Epithelial cell of prostate (primary cell): ENCODE measurements around the gene MARK3.
"Not testable (repeated sequence)": the region's sequence is repeated elsewhere in the genome, so short reads cannot be mapped to it uniquely, and the experiment has no call there.

ENCODE experiments used
- DNase-seq: peaks from one replicate; pipeline ENCODE4 v3.0.0-alpha.2; 2011; ENCODE audit warnings: low read depth, low spot score
- H3K27ac ChIP-seq: fragments of 450-650 bp; 2 replicates; pipeline ENCODE4 v1.5.1; 2017; ENCODE audit warnings: mild to moderate bottlenecking

MARK3 gene

DNA sequence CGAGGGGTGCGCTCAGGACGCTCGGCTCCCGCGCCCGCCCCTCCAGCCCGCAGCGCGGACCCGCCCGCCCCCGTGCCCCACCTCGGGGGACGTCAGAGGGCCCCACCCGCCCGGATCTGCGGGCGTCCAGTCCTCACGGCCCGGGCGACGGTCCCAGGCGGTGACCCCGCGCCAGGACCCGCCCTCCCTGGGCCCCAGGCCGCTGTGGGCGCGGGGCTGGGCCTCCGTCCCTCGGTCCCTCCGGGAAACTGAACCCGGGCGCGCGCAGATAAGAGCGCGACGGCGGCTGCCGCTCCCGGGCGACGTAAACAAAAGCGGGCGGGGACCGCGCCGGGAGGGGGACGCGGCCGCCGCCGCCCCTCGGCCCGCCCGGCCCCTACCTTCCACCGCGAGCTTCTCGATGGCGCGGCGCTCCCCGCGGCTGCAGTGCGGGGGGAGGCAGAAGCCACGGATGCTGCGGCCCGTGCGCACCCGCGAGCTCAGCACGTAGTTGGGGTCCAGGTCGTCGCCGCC is 136.3 kb downstream of the MARK3 start:
- no peak for DNase-seq
- H3K27ac ChIP-seq, result peak overlapping the region; percentile 46

DNA sequence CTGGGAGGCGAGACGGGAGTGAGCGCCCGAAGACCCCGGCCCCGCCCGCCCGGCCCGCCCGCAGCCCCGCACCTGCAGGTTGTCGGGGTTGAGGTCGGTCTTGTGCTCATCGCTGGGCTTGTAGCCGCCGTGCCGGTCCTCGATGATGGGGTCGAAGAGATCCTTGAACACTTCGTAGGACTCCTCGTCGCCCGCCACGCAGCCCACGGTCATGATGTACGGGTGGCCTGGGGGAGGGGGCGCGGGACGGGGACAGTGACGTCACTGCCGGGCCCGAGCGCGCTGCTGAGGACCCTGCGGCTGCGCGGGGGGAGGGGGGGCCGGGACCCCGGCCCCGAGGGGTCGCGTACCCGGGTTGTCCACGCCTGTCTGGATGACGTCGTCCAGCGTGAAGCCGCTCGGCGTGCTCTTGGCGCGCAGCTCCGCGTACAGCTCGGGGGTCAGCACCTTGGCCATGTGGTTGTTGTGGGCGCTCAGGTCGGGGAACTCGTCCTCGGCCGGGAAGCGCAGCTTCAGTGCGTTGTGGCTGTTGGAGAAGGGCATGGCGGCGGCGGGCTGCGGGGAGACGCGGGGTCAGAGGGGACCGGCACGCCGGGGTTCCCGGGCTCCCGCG is 136.8 kb downstream of the MARK3 start:
- no peak for DNase-seq
- peak overlapping the region; percentile 46 for H3K27ac ChIP-seq

GRCh38 chr14:103522649-103523574 is 137.7 kb downstream of the MARK3 start, which contains the start of gene CKB:
CKB (minus strand) TSS chr14:103522830; CDS start chr14:103522493, 337 bp downstream.
- no peak for DNase-seq
- peak within 1 kb of the TSS; percentile 46 for H3K27ac ChIP-seq

DNA sequence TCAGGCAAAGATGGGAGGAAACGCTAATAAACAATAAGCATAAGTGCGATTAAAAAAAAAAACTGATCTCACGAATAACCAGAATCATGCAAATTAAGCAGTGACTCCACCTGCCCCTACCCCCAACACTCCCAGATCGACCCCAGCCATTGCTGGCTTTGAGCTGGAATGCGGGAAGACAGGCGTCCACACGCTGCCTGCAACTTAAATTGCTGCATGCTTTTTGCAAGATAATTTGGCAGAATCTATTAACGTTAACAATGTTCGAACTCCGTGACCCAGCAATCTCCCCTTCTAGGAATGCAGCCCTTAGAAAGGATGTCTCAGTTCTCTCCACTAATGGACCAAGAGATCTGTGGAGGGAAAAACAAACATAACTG is 138.3 kb downstream of the MARK3 start:
- DNase-seq, result no peak
- H3K27ac ChIP-seq, result no peak overlapping the region

- H3K27ac ChIP-seq, result no peak overlapping the region
- DNase-seq, result no peak
These were observed 139.1 kb downstream of the MARK3 start for GRCh38 chr14:103524002-103524935.

GRCh38 chr14:103525430-103526246 is 140.4 kb downstream of the MARK3 start:
- DNase-seq, H3K27ac ChIP-seq: not testable (repeated sequence)

GRCh38 chr14:103526247-103526913 is 141.2 kb downstream of the MARK3 start:
- no peak overlapping the region for H3K27ac ChIP-seq
- DNase-seq, result no peak

DNA sequence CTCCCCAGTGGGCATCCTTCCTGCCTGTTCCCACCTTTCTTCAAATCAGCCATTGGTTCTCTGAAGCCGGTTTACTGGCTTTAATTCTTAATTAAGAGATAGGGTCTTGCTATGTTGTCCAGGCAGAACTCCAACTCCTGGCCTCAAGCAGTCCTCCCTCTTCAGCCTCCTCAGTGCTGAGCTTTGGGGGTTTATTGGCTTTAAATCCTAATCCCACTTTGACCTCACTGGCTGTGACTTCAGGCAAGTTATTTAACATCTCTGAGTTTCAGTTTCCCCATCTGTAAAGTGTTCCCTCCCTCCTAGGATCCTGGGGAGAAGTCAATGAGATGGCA is 141.7 kb downstream of the MARK3 start:
- no peak for DNase-seq
- H3K27ac ChIP-seq, result no peak overlapping the region

- DNase-seq, result no peak
- H3K27ac ChIP-seq, result peak overlapping the region; percentile 36
These were observed 142.4 kb downstream of the MARK3 start for GRCh38 chr14:103527408-103528145.

DNA sequence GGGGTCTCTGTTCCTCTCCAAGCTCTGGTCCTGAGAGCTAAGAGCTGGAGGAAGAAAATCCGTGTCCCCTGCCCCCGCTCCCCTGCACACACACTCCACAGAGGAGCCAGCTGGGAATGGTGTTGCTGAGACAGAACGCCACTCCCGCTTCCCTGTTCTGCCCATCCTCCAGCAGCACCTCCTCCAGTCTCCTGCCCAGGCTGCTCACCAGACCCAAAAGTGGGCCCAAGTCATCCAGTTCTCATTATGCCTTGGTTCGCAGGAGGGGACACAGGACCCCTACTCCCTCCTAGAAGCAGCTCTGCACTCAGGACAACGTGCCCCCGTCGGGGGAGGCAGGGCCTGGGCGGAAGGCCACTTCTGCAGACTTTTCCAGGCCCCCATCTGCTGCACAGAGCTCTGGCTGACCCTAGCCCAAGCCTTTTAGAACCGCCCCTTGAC is 143.0 kb downstream of the MARK3 start:
- H3K27ac ChIP-seq, result peak overlapping the region; percentile 36
- no peak for DNase-seq

DNA sequence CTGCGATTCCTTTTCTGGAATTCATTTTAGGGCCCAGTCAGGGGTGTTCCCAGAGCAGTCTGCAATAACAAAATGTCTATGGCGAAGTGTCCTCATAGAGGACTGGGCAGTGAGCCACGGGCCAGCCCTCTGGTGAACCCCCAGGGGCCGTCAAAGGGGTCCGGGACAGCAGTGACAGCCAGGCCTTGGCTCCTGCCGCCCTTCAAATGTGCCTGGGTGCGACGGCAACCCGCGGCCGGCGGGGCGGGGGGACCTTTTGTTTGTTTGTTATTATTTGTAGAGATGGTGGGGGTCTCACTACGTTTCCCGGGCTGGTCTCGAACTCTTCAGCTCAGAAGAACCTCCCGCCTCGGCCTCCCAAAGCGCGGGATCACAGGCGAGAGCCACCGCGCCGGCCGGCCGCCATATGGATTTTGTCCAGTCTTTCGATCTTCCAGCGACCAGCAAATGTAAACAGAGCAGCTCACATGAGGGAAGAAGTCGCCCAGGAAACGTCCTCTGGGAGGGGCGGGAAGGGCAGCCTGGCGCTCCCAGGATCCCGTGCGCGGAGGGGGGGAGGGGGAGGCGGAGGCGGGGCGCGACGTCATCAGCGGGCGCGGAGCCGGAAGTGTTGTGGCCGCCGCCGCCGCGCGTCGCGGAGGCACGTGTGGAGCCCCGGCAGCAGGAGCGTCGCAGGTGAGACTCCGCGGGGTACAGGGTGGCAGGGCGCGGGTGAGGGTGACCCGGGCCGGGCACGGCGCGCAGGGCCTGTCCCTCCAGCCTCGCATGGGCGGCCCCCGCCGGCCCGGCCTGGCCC is 143.6 kb downstream of the MARK3 start, which contains the start of gene TRMT61A:
TSS of gene TRMT61A (plus strand) at position 610 of the 796 bp plus-strand sequence. CDS start 783 bp downstream, outside the sequence.
- H3K27ac ChIP-seq, result peak within 1 kb of the TSS; percentile 36
- no peak for DNase-seq

DNA sequence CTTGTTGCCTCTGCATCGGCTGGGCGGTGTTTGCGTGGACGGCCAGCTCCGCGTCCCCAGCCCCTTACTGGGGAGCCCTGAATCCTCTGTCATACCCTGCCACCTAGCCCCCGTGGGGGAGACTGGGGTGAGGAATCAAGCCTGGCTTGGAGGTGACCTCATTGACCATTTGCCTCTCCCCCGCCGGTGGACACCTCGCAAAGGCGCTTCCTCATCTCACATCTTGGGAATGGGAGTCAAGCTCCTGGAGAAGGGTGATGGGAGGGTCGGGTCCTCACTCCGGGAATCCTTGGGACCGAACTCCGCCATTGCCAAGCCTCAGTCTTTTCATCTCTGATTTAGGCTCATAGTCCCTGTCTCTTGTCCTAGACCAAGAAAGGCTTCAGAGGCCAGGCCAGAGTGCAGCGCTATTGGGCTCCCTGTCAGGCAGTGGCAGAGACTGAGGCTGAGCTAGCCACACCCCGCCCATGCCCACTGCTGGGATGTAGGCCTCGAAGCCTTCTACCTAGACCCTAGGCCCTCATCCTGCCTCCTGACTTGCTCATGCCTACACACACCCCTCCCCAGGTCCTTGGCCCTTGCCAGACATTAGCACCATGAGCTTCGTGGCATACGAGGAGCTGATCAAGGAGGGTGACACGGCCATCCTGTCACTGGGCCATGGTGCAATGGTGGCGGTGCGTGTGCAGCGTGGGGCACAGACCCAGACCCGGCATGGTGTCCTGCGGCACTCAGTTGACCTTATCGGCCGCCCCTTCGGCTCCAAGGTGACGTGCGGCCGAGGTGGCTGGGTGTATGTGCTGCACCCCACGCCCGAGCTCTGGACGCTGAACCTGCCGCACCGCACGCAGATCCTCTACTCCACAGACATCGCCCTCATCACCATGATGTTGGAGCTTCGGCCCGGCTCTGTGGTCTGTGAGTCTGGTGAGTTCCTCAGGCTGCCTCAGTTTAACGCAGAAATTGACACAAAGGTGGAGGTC is 144.5 kb downstream of the MARK3 start:
- no peak for DNase-seq

DNA sequence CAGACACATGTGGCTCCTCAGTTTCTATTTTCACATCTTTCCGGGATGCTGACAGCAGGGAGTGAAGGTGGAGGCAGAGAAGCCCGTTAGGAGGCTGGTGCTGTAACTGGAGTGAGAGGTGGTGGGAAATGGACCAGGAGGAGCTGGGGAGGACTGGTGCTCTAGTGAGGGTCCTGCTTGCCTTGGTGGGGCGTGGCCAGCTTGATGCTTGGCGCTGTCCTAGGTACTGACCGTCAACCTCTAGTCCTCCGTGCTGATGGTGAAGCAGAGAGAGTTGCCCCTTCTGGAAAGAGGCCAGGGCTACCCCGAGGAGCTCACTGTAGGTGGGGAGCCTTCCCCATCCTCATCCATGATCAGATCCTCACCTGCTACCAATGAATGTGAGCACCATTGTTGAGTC is 145.2 kb downstream of the MARK3 start:
- DNase-seq, result no peak

More for the DNA sequence above, 144.5 kb downstream of the MARK3 start:
- peak overlapping the region; percentile 36 for H3K27ac ChIP-seq

GRCh38 chr14:103530831-103531230 is 145.6 kb downstream of the MARK3 start:
- no peak overlapping the region for H3K27ac ChIP-seq
- no peak for DNase-seq

More for the DNA sequence above, 145.2 kb downstream of the MARK3 start:
- H3K27ac ChIP-seq, result no peak overlapping the region

DNA sequence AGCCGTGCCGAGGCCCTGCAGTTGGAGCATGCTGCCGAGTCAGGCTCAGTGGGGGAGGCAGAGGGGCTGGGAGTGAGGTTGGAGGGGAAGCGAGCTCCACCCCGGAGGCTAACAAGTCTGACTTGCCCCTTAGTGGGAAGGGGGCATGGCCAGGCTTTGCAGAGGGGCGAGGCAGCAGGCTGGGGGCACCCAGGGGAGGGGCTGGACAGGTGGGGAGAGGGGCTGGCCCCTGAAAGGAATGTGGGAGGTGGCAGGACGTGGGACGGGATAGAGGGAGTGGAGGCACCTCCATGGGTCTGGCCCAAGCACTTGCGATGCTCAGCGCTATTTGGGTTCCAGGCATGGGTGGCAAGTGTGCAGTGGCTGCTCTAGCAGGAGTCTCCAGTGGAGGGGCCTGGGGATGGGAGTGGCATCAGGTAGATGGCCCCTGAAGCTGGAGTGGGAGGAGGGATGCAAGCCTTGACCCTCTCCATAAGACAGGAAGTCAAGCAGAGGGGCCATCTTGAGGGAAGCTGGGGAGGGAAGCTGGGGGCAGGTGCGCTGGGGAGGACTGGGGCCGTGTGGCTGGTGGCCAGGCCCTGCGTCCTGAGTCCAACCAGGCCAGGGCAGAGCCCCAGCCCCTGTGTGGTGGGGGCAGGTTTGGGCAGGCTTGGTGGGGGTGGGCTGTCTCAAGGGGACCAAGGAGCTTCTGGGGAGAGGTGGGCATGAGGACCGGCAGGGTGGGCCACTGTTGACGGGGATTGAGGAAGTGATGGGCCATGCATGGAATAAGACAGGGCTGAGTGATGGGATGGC is 146.4 kb downstream of the MARK3 start:
- DNase-seq, result no peak
- no peak overlapping the region for H3K27ac ChIP-seq
